PC-9 (cell line): ENCODE results near the gene GAPDHS.

Experiments used
- EZH2 ChIP-seq: fragments of 200-600 bp; sonication (generic); IDR thresholded peaks from 2 replicates; pipeline ENCODE4 v1.8.0; 2017; ENCODE audit warnings: antibody characterized with exemption, low read depth
- TF ChIP-seq, protein P1 (sequence below): fragments of 200-600 bp; sonication (generic); conservative IDR thresholded peaks from 2 replicates; pipeline ENCODE4 v1.6.1; 2017; ENCODE audit warnings: mixed run types, antibody characterized with exemption, mild to moderate bottlenecking, moderate library complexity

DNA sequence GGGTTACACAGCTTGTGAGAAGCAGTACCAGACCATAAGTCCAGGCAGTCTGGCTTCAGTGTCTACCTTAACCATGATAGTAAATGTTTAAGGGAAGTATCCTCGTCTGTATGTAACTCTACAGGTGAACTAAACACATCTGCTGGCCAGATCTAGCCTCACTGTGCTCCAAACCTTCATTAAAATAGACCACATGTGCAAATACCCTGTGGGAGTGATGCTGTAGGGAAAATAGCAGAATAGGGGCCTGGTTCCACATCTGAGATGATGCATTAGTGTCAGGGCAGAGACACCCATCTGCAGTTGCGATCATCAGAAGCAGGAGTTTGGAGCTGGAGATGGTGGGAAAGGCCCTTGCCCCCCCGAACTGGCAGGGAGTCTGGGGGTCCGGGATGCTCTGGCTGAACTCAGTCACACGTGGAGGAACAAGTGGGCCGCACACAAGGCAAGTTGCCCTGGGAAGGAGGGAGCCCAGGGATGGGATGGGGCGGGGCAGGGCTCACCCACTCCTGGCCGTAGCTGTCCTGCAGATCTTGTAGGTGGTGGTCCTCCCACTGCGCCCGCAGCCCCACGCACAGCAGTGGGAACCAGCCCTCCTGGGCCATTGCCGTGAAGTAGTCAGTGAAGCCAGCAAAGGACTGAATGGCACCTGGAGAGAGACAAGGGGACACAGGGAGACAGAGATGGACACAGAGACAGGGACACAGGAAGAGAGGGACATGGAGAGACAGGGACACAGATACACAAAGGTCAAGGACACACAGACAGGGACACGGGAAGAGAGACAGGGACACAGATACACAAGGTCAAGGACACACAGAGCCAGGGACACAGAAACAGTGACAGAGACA lies 19.5 kb downstream of the GAPDHS start:
- TF ChIP-seq, protein P1, sequence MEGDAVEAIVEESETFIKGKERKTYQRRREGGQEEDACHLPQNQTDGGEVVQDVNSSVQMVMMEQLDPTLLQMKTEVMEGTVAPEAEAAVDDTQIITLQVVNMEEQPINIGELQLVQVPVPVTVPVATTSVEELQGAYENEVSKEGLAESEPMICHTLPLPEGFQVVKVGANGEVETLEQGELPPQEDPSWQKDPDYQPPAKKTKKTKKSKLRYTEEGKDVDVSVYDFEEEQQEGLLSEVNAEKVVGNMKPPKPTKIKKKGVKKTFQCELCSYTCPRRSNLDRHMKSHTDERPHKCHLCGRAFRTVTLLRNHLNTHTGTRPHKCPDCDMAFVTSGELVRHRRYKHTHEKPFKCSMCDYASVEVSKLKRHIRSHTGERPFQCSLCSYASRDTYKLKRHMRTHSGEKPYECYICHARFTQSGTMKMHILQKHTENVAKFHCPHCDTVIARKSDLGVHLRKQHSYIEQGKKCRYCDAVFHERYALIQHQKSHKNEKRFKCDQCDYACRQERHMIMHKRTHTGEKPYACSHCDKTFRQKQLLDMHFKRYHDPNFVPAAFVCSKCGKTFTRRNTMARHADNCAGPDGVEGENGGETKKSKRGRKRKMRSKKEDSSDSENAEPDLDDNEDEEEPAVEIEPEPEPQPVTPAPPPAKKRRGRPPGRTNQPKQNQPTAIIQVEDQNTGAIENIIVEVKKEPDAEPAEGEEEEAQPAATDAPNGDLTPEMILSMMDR: no peak
- TF ChIP-seq EZH2: no peak
